ENCODE results near the gene KRT16. TPM values are rescaled to one million over a fixed set of nuclear protein-coding genes. Genes with fewer than 3 reads are reported as not detected.

The KRT16 gene
- total RNA-seq, 4 donors from 2014 or later, result 1.1 to 78.8 (median 13.5) TPM

DNA sequence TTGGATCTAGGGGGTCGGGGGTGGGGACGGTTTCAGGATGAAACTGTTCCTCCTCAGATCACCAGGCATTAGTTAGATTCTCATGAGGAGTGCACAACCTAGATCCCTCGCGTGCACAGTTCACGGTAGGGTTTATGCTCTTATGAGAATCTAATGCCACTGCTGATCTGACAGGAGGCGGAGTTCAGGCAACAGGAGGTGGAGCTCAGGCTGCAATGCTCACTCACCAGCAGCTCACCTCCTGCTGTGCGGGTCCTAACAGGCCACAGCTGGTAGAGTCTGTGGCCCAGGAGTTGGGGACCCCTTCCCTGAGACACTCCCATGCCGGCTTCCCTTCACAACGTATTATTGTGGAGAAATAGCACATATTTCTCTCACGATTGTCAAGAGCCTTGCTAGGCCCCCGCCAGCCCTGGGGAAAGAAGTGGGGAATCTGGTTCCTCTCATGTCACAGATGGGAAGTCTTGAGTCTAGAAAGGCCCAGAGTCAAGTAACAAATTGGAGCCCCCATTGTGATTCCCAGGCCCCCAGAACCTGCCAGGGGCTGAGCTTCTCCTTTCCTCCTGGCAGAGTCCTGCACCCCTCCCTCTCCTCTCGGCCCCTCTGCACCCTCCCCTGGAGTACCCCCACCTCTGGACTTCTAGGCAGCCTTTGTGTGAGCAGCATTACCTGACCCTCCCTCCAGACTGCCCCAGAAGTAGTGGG, 19.8 kb downstream of the KRT16 start:
- TF ChIP-seq EP300 (IDR thresholded peaks at IDR 0.05), result no peak
- no peak for TF ChIP-seq POLR2AphosphoS5 (IDR thresholded peaks at IDR 0.05)
- TF ChIP-seq CTCF (IDR thresholded peaks at IDR 0.05), result no peak
- no peak for TF ChIP-seq POLR2A (IDR thresholded peaks at IDR 0.05)
- Histone ChIP-seq H3K9me3 (peaks cover 0 to 8% (median 0%) of the 10 kb centered on the region in 3 donors), H3K4me3 (no peak overlapping the region), H3K27me3 (peaks cover 7% of the 10 kb centered on the region), H3K36me3 (no peaks in the 10 kb centered on the region), H3K27ac (no peak overlapping the region), H3K4me1 (no peaks in the 10 kb centered on the region)
- no peak for ATAC-seq
- WGBS, 2 donors (ENCODE audit: low coverage in 1 of 2), result 67 to 72% methylated on average over 3 of the region's 12 CpGs

GRCh38 chr17:41589301-41589700, 23.3 kb downstream of the KRT16 start:
- H3K9me3 ChIP-seq, result peaks cover 0 to 8% (median 0%) of the 10 kb centered on the region in 3 donors
- H3K27me3 ChIP-seq, result peaks cover 12% of the 10 kb centered on the region
- no peaks in the 10 kb centered on the region for H3K36me3 ChIP-seq
- no peaks in the 10 kb centered on the region for H3K4me1 ChIP-seq
- no peak for TF ChIP-seq POLR2AphosphoS5 (IDR thresholded peaks at IDR 0.05)
- no peak for TF ChIP-seq CTCF (IDR thresholded peaks at IDR 0.05)
- TF ChIP-seq EP300 (IDR thresholded peaks at IDR 0.05), result no peak
- no peak for TF ChIP-seq POLR2A (IDR thresholded peaks at IDR 0.05)
- WGBS, 2 donors (ENCODE audit: low coverage in 1 of 2), result 67 to 70% methylated on average over 1 to 2 of the region's 3 CpGs
- ATAC-seq, result no peak
- no peak overlapping the region for H3K27ac ChIP-seq
- no peak overlapping the region for H3K4me3 ChIP-seq

- 60% methylated on average over 1 of the region's 8 CpGs; no CpG with 5 or more reads in 1 of the 2 donors for WGBS, 2 donors (ENCODE audit: low coverage in 1 of 2)
- H3K27me3 ChIP-seq, result peaks cover 8% of the 10 kb centered on the region
- peaks cover 0 to 8% (median 0%) of the 10 kb centered on the region in 3 donors for H3K9me3 ChIP-seq
- no peak for ATAC-seq
- H3K4me3 ChIP-seq, result no peak overlapping the region
- no peak for TF ChIP-seq POLR2A (IDR thresholded peaks at IDR 0.05)
- TF ChIP-seq EP300 (IDR thresholded peaks at IDR 0.05), result no peak
- TF ChIP-seq POLR2AphosphoS5 (IDR thresholded peaks at IDR 0.05), result no peak
- TF ChIP-seq CTCF (IDR thresholded peaks at IDR 0.05), result no peak
- no peaks in the 10 kb centered on the region for H3K36me3 ChIP-seq
- H3K4me1 ChIP-seq, result no peaks in the 10 kb centered on the region
- H3K27ac ChIP-seq, result no peak overlapping the region
These were observed 24.3 kb downstream of the KRT16 start for GRCh38 chr17:41588126-41588810.

GRCh38 chr17:41586863-41587495, 25.6 kb downstream of the KRT16 start, which contains the start of gene KRT14:
TSS of gene KRT14 (minus strand) at chr17:41586895. CDS start at chr17:41586834, 61 bp downstream.
- no peak for TF ChIP-seq EP300 (IDR thresholded peaks at IDR 0.05)
- no peak for TF ChIP-seq POLR2AphosphoS5 (IDR thresholded peaks at IDR 0.05)
- no peak for TF ChIP-seq CTCF (IDR thresholded peaks at IDR 0.05)
- no peak for TF ChIP-seq POLR2A (IDR thresholded peaks at IDR 0.05)
- Histone ChIP-seq H3K36me3 (no peaks in the 10 kb centered on the region), H3K4me1 (no peaks in the 10 kb centered on the region), H3K27me3 (peaks cover 12% of the 10 kb centered on the region), H3K9me3 (peaks cover 0 to 8% (median 0%) of the 10 kb centered on the region in 3 donors), H3K4me3 (no peak within 1 kb of the TSS), H3K27ac (no peak within 1 kb of the TSS)
- no peak for ATAC-seq
- 75 to 91% methylated on average over 4 of the region's 15 CpGs for WGBS, 2 donors (ENCODE audit: low coverage in 1 of 2)
